NCI-H226 (cell line): Measurements from ENCODE around the gene MMAB.
A peak's percentile ranks its signal among the peaks of the same experiment; 100 is the strongest.

Experiments
- DNase-seq: peaks from one replicate; pipeline ENCODE4 v3.0.0-alpha.2; 2015

Gene MMAB

GRCh38 chr12:109535231-109535862 is 38.0 kb downstream of the MMAB start:
- no peak for DNase-seq

GRCh38 chr12:109534456-109534855 is 38.8 kb downstream of the MMAB start:
- DNase-seq, result no peak

GRCh38 chr12:109533487-109533740 is 39.9 kb downstream of the MMAB start:
- DNase-seq, result no peak

GRCh38 chr12:109532721-109533486 is 40.4 kb downstream of the MMAB start:
- DNase-seq, result no peak

GRCh38 chr12:109531411-109531810 is 41.9 kb downstream of the MMAB start:
- DNase-seq, result no peak

GRCh38 chr12:109529691-109530640 is 43.3 kb downstream of the MMAB start:
- no peak for DNase-seq

GRCh38 chr12:109527489-109528123 is 45.7 kb downstream of the MMAB start:
- DNase-seq, result no peak

- no peak for DNase-seq
Observed at GRCh38 chr12:109525279-109525585, 48.1 kb downstream of the MMAB start.

GRCh38 chr12:109524466-109525278 is 48.6 kb downstream of the MMAB start:
- no peak for DNase-seq

GRCh38 chr12:109523504-109523903 is 49.8 kb downstream of the MMAB start:
- DNase-seq, result no peak

- DNase-seq, result no peak
Observed at GRCh38 chr12:109523071-109523470, 50.2 kb downstream of the MMAB start.

GRCh38 chr12:109521831-109522230 is 51.5 kb downstream of the MMAB start:
- no peak for DNase-seq

GRCh38 chr12:109519787-109520186 is 53.5 kb downstream of the MMAB start:
- no peak for DNase-seq

- DNase-seq, result peak; percentile 50
Observed at GRCh38 chr12:109518820-109519665, 54.3 kb downstream of the MMAB start.

- no peak for DNase-seq
Observed at GRCh38 chr12:109517619-109518018, 55.7 kb downstream of the MMAB start.

GRCh38 chr12:109513977-109514376 is 59.3 kb downstream of the MMAB start:
- DNase-seq, result no peak

- DNase-seq, result no peak
Observed at GRCh38 chr12:109513051-109513450, 60.3 kb downstream of the MMAB start.

- DNase-seq, result no peak
Observed at GRCh38 chr12:109512608-109513007, 60.7 kb downstream of the MMAB start.

GRCh38 chr12:109510196-109510595 is 63.1 kb downstream of the MMAB start:
- no peak for DNase-seq

GRCh38 chr12:109504068-109504467 is 69.2 kb downstream of the MMAB start:
- no peak for DNase-seq
